GM18507 (cell line): Measurements from ENCODE around the gene POMGNT1.
"Not testable (repeated sequence)": the region's sequence is repeated elsewhere in the genome, so short reads cannot be mapped to it uniquely, and the experiment has no call there.

ENCODE experiments used
- DNase-seq: peaks from one replicate; pipeline ENCODE4 v3.0.0; 2011; ENCODE audit warnings: low read depth; ENCODE audit not compliant: insufficient read length; ENCODE audit errors: extremely low spot score
- FAIRE-seq: peaks from 2 replicates; lab custom pipeline; 2011; peaks lifted over from hg19 to GRCh38; lab: Jason Lieb, UNC

The POMGNT1 gene

DNA sequence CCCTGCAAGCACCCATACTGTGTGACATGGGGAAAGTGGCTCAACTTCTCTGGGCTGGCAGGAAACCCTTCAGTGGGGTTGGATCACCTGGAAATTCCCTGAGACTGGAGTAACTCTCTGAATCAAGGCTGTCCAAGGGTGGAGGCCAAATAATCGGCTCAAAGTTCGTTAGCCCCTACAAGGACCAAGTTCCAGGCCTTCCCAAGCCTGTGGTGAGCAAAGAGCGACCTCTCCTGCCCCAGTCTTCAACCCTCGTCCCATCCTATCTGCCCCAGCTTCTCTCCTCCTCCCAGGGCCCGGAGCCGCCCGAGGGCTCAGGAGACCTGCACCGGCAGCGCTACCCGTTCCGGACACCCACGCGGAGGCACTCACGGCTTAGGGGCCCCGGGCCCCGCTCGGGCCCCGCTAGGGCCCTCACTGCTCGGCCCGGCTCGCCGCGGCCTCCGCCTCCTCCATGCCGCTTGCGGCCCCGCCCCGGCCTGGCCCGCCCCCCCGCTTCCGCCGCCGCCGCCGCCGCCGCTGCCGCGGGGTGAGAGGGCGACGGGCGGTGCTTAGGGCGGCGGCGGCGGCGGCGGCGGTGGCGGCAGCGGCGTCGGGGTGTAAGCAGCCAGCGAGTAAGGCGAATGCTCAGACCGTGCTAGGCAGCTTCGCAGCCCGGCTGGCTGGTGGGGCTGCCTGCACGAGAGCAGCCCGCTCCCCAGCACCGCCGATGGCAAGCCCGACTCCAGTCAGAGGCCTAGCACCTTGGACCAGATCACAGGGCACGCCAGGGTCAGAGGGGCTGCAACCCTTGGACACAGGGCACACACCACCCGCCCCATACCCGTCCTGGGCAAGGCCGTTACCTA, at the start of gene POMGNT1:
Gene POMGNT1 (minus strand): TSS at position 471 of the 848 bp plus-strand sequence. CDS start 613 bp downstream, outside the sequence.
- peak; percentile 52 for FAIRE-seq
- peak; percentile 89 for DNase-seq

DNA sequence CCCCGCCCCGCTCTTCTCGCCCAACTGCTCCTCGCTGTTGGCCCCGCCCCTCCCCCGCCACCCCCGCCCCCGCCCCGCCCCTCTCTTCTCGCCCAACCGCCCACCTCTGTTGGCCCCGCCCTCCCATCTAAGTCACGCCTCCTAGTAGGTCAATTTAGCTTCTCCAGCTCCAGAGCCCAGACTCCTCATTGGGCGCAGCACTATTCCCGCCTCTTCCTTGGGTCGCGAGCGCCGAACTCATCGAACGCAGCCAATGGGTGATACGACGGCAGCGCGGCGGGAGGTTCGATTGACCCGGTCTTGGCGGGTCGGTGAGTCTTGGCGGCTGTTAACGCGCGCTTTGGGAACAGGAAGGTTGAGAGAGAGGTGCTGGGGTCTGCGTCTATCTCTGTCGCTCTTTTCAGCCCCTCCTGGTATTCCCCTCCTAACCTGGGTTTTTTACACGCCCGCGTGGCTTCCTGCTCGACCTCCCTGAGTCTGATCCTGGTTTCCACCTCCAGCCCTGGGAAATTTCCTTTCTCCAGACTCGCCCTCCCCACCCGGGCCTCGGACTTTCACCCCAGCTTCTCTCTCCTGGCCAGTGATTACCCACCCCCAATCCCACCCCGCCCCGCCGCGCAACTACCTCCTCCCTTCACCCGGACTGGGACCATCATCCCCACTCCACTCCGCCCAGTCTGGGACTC, 49.3 kb upstream of the POMGNT1 start, which contains the start of gene RAD54L:
Gene RAD54L (plus strand): TSS at position 328 of the 686 bp plus-strand sequence. CDS start 643 bp downstream, outside the sequence.
- FAIRE-seq (peak; percentile 97), DNase-seq (peak; percentile 93)

DNA sequence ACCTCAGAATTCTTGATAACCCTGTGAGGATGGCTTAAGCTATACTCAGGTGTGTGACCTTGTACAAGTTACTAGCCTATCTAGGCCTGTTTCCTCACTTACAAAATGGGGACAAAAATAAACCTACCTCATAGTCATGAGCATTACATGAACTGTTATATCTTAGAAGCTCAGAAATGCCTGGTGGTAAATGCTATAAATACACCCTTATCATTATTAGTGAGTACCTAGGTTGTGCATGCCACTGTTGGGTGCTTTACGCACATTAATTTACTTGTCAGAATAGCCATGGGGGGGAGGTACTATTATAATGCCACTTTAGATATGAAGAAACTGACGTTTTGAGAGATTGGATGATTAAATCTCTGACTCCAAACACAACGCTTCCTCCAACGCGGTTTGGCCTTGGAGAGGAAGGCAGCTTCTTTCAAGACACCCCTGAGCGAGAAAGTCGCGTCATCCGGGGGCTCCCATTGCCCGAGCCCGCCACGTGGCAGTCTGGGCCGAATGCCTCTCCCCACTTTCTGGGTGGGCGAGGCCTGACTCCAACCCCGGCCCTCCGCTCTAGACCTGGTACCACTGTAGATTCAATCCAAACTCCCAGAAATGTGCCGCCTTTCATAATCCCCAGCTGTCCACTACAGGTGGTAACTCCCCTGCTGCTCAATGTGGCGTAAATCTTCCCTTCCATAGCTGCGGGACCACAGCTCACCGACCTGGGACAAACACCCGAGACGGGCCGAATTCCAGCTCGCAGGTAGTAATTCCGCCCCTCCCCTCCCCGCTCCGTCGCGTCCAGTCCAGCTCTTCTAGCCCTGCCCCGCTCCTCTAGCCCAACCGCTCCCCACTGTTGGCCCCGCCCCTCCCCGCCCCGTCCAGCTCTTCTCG, 48.6 kb upstream of the POMGNT1 start:
- DNase-seq (peak; percentile 97), FAIRE-seq (no peak)

GRCh38 chr1:46246136-46246535, 47.9 kb upstream of the POMGNT1 start:
- DNase-seq, FAIRE-seq: not testable (repeated sequence)

GRCh38 chr1:46244656-46245371, 46.6 kb upstream of the POMGNT1 start:
- DNase-seq (no peak), FAIRE-seq (no peak)

GRCh38 chr1:46243831-46244230, 45.6 kb upstream of the POMGNT1 start:
- FAIRE-seq, DNase-seq: not testable (repeated sequence)

DNA sequence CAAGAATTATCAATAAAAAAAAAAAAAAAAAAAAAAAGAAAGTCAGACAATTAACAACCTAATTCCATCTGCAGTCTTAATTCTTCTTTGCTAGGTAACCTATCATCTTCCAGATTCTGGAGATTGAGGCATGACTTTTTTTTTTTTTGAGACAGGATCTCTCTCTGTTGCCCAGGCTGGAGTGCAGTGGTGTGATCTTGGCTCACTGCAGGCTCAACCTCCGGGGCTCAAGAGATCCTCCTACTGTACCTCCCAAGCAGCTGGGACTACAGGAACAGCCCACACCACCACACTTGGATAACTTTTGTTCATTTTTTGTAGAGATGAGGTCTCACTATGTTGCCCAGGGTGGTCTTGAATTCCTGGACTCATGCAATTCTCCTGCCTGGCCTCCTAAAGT, 44.7 kb upstream of the POMGNT1 start:
- FAIRE-seq (no peak), DNase-seq (no peak)

DNA sequence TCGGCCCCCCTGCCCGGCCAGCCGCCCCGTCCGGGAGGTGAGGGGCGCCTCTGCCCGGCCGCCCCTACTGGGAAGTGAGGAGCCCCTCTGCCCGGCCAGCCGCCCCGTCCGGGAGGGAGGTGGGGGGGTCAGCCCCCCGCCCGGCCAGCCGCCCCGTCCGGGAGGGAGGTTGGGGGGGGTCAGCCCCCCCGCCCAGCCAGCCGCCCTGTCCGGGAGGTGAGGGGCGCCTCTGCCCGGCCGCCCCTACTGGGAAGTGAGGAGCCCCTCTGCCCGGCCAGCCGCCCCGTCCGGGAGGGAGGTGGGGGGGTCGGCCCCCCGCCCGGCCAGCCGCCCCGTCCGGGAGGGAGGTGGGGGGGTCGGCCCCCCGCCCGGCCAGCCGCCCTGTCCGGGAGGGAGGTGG, 43.5 kb upstream of the POMGNT1 start:
- not testable (repeated sequence) for FAIRE-seq, DNase-seq

- FAIRE-seq, DNase-seq: not testable (repeated sequence)
These were observed 40.6 kb upstream of the POMGNT1 start for GRCh38 chr1:46238865-46239264.

DNA sequence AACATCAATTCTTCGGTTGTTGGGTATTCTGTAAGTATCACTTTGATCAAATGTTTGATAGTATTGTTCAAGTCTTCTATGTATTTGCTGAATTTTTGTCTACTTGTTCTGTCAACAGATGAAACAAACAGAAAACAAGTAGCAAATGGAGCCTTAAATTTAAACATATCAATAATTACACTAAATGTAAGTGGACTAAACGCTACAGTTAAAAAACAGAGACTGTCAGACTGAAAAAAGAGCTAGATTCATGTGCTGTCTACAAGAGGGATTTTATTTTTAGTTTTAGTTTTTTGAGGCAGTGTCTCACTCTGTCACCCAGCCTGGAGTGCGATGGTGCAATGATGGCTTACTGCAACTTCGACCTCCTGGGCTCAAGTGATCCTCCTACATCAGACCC, 38.6 kb upstream of the POMGNT1 start:
- no peak for FAIRE-seq
- no peak for DNase-seq

DNA sequence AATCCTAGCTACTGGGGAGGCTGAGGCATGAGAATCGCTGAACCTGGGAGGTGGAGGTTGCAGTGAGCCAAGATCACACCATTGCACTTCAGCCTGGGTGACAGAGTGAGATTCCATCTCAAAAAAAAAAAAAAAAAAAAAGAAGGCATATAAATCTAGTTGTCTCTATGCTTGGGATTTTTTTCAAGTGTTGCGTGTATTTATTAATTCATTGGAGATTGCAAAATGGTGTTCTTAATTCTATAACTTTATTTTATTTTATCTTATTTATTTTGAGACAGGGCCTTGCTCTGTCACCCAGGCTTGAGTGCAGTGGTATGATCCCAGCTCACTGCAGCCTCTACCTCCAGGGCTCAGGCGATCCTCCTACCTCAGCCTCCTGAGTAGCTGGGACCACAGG, 33.0 kb upstream of the POMGNT1 start:
- not testable (repeated sequence) for FAIRE-seq, DNase-seq

GRCh38 chr1:46224966-46225365, 26.7 kb upstream of the POMGNT1 start:
- DNase-seq (no peak), FAIRE-seq (no peak)

DNA sequence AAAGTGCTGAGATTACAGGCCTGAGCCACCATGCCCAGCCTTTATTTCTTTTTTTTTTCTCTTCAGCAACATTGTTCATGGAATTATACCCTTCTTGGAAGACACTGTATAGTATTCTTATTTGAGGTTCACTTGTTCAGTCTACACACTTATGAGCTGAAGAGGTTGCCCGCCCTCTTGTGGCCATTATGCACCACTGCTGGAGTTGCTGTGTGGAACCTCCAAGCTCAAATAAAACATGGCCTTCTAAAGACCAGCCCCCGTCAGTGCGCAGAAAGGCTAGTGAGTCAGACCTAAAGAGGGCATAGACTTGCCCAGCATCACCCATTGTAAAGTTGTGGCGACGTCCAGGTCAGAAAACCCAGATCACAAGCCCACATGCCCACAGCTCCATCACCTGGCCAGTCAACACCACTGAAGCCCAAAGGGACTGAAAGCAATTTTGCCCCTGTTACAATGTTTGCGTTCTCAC, 25.3 kb upstream of the POMGNT1 start:
- DNase-seq: peak; percentile 59
- peak; percentile 96 for FAIRE-seq

DNA sequence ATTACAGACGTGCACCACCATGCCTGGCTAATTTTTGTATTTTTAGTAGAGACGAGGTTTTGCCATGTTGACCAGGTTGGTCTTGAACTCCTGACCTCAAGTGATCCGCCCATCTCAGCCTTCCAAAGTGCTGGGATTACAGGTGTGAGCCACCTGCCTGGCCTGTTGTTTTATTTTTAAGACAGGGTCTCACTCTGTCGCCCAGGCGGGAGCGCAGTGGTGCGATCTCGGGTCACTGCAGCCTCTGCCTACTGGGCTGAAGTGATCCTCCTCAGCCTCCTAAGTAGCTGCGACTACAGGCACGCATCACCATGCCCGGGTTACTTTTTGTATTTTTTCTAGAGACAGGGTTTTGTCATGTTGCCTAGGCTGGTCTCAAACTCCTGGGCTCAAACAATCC, 24.8 kb upstream of the POMGNT1 start:
- not testable (repeated sequence) for FAIRE-seq, DNase-seq

DNA sequence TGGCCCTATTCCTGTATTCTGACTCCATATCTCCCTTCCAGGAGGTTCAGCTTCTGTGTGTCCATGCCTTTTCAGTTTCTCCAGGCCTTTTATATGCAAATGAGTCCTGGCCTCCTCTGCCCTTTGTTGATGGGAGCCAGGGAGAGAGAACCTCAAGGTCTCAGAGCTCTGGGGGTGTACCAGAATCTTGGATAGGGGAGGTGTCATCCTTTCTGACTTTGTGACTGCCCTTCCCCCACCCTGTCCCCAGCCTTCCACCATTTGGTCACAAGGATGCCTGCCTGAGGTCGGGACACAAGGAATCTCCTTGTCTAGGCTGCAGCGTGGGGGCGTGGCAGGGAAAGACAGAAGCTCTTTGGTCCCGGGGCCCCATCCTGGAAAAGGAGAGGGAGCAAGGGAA, 23.5 kb upstream of the POMGNT1 start:
- FAIRE-seq: no peak
- DNase-seq: no peak

- no peak for FAIRE-seq
- no peak for DNase-seq
These were observed 22.6 kb upstream of the POMGNT1 start for GRCh38 chr1:46220808-46221207.

DNA sequence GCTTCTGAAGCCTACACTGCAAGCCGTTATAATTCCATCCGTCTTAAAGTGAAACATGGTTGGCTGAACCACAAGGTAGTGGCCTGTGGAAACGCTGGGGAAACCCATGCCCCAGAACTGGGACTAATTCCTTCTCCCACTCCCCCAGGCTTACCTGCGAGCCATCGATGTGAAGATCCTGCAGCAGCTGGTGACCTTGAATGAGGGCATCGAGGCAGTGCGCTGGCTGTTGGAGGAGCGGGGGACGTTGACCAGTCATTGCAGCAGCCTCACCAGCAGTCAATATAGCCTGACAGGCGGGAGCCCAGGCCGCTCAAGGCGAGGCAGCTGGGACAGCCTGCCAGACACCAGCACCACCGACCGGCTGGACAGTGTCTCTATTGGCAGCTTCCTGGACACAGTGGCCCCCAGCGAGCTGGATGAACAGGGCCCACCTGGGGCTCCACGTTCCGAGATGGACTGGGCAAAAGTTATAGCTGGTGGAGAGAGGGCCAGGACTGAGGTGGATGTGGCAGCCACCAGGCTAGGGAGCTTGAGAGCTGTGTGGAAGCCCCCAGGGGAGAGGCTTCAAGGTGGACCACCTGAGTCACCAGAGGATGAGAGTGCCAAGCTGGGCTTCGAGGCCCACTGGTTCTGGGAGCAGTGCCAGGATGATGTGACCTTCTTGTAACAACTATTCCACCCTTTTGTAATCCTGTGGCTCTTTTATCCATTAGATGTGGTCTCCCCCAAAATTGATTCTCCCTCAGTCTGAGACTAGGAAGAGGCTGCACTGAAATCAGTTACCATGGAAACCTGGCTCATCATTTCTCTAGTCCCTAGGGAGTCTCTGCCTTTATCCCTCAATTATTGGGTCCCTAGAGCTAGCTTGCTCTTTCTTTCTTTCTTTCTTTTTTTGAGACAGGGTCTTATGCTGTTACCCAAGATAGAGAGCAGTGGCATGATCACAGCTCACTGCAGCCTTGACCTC, 21.6 kb upstream of the POMGNT1 start:
- FAIRE-seq (no peak), DNase-seq (no peak)

DNA sequence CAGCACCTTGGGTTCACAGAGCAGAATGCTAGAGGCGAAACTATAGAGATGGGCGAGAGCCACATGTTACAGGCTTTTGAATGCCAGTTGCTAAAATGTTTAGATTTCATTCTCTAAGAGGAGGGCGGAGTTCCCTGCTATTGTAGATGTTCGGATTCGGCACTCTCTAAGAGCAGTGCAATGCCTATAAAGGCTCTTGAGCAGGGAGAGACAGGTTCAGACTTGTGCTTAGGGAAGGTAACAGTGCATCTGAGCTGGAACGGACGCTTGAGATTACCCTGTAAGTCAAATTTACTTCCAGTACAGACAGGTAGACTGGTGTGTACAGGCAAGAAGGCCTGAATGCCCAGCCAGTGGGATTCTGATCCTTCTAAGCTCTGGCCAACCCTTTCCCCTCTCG, 20.2 kb upstream of the POMGNT1 start:
- FAIRE-seq (no peak), DNase-seq (no peak)
